Measurements from ENCODE around the gene ANAPC13.

ANAPC13 gene

DNA sequence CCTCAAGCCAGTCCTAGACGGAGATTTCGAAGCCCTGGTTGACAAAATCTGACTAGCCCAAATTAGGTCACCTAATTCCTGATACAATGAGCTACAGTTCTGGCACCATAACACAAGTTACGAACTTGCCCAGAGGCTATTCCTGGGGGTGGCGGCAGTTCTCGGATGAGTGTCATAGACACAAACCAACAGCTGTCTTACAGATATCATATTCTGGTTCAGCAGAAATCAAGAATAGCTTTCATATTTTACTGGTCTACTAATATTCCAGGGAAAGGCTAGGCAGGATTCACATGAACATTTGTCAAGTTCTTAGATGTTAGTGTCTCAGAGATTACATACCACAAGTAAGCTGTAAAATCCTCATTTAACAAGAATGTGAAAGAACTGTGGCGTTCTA, 8.8 kb downstream of the ANAPC13 start:
- Histone ChIP-seq H3K4me1 (ENCODE audit: control insufficient read depth, insufficient read depth, low read length) (no peaks in the 10 kb centered on the region), H3K36me3 (ENCODE audit: control insufficient read depth in 2 of 2, insufficient read depth in 1 of 2, low read length in 2 of 2) (peaks cover 4 to 62% of the 10 kb centered on the region in 2 experiments), H3K27ac (ENCODE audit: extremely low read depth, low read depth, low read length) (no peak overlapping the region), H3K4me3 (ENCODE audit: low read depth, low read length) (no peak overlapping the region), H3K9me3 (ENCODE audit: control insufficient read depth, insufficient read depth, low read depth, low read length) (no peaks in the 10 kb centered on the region)
- POLR2A ChIA-PET, result interaction anchor here (1.3 kb wide), 1 partner anchor 9 kb away, joined by 5 read pairs; the partner anchor contains the start of genes ANAPC13 and CEP63
- TF ChIP-seq REPIN1 (tag by site-specific recombination; IDR thresholded peaks at IDR 0.05; ENCODE audit: low read depth) (no peak), BCL11A (tag by site-specific recombination; IDR thresholded peaks at IDR 0.05; ENCODE audit: low read depth) (no peak), ZNF548 (tag by site-specific recombination; IDR thresholded peaks at IDR 0.05) (no peak), ZSCAN16 (tag by site-specific recombination; IDR thresholded peaks at IDR 0.05) (no peak), ZNF274 (IDR thresholded peaks at IDR 0.05; ENCODE audit: low read length) (no peak), ZNF274 (tag by site-specific recombination; IDR thresholded peaks at IDR 0.05; ENCODE audit: borderline replicate concordance) (no peak), ZNF211 (tag by site-specific recombination; IDR thresholded peaks at IDR 0.05; ENCODE audit: low read depth) (no peak), ZNF184 (tag by site-specific recombination; IDR thresholded peaks at IDR 0.05) (no peak), ZNF174 (tag by site-specific recombination; IDR thresholded peaks at IDR 0.05) (no peak), ZNF10 (tag by site-specific recombination; IDR thresholded peaks at IDR 0.05) (no peak), ZNF776 (tag by site-specific recombination; IDR thresholded peaks at IDR 0.05; ENCODE audit: borderline replicate concordance) (no peak)
- TF ChIP-seq, protein P1, sequence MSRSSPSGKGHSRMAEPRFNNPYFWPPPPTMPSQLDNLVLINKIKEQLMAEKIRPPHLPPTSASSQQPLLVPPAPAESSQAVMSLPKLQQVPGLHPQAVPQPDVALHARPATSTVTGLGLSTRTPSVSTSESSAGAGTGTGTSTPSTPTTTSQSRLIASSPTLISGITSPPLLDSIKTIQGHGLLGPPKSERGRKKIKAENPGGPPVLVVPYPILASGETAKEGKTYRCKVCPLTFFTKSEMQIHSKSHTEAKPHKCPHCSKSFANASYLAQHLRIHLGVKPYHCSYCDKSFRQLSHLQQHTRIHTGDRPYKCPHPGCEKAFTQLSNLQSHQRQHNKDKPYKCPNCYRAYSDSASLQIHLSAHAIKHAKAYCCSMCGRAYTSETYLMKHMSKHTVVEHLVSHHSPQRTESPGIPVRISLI (tag by site-specific recombination; IDR thresholded peaks at IDR 0.05), result no peak
- TF ChIP-seq, protein P2, sequence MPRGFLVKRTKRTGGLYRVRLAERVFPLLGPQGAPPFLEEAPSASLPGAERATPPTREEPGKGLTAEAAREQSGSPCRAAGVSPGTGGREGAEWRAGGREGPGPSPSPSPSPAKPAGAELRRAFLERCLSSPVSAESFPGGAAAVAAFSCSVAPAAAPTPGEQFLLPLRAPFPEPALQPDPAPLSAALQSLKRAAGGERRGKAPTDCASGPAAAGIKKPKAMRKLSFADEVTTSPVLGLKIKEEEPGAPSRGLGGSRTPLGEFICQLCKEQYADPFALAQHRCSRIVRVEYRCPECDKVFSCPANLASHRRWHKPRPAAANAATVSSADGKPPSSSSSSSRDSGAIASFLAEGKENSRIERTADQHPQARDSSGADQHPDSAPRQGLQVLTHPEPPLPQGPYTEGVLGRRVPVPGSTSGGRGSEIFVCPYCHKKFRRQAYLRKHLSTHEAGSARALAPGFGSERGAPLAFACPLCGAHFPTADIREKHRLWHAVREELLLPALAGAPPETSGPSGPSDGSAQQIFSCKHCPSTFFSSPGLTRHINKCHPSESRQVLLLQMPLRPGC (tag by site-specific recombination; IDR thresholded peaks at IDR 0.05), result no peak
- CTCF ChIA-PET, result interaction anchor here (0.6 to 6.3 kb wide), 9 partner anchors 8 to 409 kb away, joined by 3 to 124 read pairs (median 4); partner anchors contain the start of genes ANAPC13 and CEP63

DNA sequence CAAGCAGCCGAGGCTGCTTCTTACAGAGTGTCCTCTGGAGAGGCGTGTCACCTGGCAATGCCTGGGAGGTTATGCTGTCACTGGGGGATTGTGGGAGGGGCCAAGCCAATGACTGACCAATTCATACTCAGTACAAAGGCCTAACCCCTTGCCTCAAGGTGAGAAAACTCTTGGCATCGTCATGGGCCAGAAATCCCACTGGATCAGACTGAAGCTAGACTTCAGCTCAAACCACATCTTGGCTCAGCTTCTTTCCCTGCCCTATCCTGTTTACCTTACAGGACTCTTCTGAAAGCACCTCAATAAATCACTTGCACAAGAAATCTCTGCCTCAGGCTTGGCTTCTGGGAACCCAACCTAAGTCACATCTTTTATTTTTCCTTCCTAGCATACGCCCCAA, 9.5 kb downstream of the ANAPC13 start:
- Histone ChIP-seq H3K4me1 (ENCODE audit: control insufficient read depth, insufficient read depth, low read length) (no peaks in the 10 kb centered on the region), H3K4me3 (ENCODE audit: low read depth, low read length) (no peak overlapping the region), H3K36me3 (ENCODE audit: control insufficient read depth in 2 of 2, insufficient read depth in 1 of 2, low read length in 2 of 2) (peaks cover 4 to 55% of the 10 kb centered on the region in 2 experiments), H3K9me3 (ENCODE audit: control insufficient read depth, insufficient read depth, low read depth, low read length) (no peaks in the 10 kb centered on the region), H3K27ac (ENCODE audit: extremely low read depth, low read depth, low read length) (no peak overlapping the region)
- ChIA-PET POLR2A (no interaction called here), CTCF (interaction anchor here (1.1 to 6.3 kb wide), 6 partner anchors 9 to 264 kb away, joined by 3 to 124 read pairs (median 4); no protein-coding TSS in a partner anchor)
- TF ChIP-seq ZNF221 (tag by site-specific recombination; IDR thresholded peaks at IDR 0.05; ENCODE audit: borderline replicate concordance), result no peak
- no peak for TF ChIP-seq ZNF791 (tag by site-specific recombination; IDR thresholded peaks at IDR 0.05)
- TF ChIP-seq, protein P2 (tag by site-specific recombination; IDR thresholded peaks at IDR 0.05), result no peak
- no peak for TF ChIP-seq ZNF670 (tag by site-specific recombination; IDR thresholded peaks at IDR 0.05; ENCODE audit: low read depth)
- no peak for TF ChIP-seq ZNF610 (tag by site-specific recombination; IDR thresholded peaks at IDR 0.05; ENCODE audit: borderline replicate concordance)
- TF ChIP-seq PRDM1 (tag by site-specific recombination; IDR thresholded peaks at IDR 0.05), result no peak
- TF ChIP-seq, protein P3, sequence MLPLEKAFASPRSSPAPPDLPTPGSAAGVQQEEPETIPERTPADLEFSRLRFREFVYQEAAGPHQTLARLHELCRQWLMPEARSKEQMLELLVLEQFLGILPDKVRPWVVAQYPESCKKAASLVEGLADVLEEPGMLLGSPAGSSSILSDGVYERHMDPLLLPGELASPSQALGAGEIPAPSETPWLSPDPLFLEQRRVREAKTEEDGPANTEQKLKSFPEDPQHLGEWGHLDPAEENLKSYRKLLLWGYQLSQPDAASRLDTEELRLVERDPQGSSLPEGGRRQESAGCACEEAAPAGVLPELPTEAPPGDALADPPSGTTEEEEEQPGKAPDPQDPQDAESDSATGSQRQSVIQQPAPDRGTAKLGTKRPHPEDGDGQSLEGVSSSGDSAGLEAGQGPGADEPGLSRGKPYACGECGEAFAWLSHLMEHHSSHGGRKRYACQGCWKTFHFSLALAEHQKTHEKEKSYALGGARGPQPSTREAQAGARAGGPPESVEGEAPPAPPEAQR (tag by site-specific recombination; IDR thresholded peaks at IDR 0.05), result no peak
- TF ChIP-seq ZIC2 (tag by site-specific recombination; IDR thresholded peaks at IDR 0.05), result no peak
- TF ChIP-seq GFI1B (tag by site-specific recombination; IDR thresholded peaks at IDR 0.05), result no peak
- no peak for TF ChIP-seq ZNF596 (tag by site-specific recombination; IDR thresholded peaks at IDR 0.05)
- TF ChIP-seq, protein P4, sequence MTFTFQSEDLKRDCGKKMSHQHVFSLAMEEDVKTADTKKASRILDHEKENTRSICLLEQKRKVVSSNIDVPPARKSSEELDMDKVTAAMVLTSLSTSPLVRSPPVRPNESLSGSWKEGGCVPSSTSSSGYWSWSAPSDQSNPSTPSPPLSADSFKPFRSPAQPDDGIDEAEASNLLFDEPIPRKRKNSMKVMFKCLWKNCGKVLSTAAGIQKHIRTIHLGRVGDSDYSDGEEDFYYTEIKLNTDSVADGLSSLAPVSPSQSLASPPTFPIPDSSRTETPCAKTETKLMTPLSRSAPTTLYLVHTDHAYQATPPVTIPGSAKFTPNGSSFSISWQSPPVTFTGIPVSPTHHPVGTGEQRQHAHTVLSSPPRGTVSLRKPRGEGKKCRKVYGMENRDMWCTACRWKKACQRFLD (tag by site-specific recombination; IDR thresholded peaks at IDR 0.05), result no peak
- no peak for TF ChIP-seq ZNF121 (tag by site-specific recombination; IDR thresholded peaks at IDR 0.05)
- no peak for TF ChIP-seq HOXD13 (CRISPR knock-in tag; IDR thresholded peaks at IDR 0.05; ENCODE audit: borderline replicate concordance)
- no peak for TF ChIP-seq GLI2 (tag by site-specific recombination; IDR thresholded peaks at IDR 0.05; ENCODE audit: borderline replicate concordance, low read depth)
- no peak for TF ChIP-seq MZF1 (tag by site-specific recombination; IDR thresholded peaks at IDR 0.05; ENCODE audit: borderline replicate concordance)

All from HEK293 (cell line).